HG03457 (cell line): ENCODE results near the gene FOXD2.
"Not testable (repeated sequence)": the region's sequence is repeated elsewhere in the genome, so short reads cannot be mapped to it uniquely, and the experiment has no call there.

Source experiments
- ATAC-seq: cut with Tn5 transposase; IDR thresholded peaks from one replicate; pipeline ENCODE4 v1.9.1; 2021; ENCODE audit warnings: moderate number of reproducible peaks; ENCODE audit not compliant: unreplicated experiment

FOXD2 gene

GRCh38 chr1:47439017-47439818 lies 1.4 kb downstream of the FOXD2 start:
- ATAC-seq: no peak

- ATAC-seq: no peak
Measured at GRCh38 chr1:47439819-47440598, 2.2 kb downstream of the FOXD2 start.

- ATAC-seq: no peak
Measured at GRCh38 chr1:47440599-47441081, 2.8 kb downstream of the FOXD2 start.

GRCh38 chr1:47441450-47442106 lies 3.7 kb downstream of the FOXD2 start:
- no peak for ATAC-seq

- ATAC-seq: no peak
Measured at GRCh38 chr1:47442202-47442601, 4.4 kb downstream of the FOXD2 start.

- no peak for ATAC-seq
Measured at GRCh38 chr1:47442842-47443529, 5.1 kb downstream of the FOXD2 start.

GRCh38 chr1:47443530-47444296 lies 5.9 kb downstream of the FOXD2 start:
- ATAC-seq: no peak

- ATAC-seq: no peak
Measured at GRCh38 chr1:47444297-47444561, 6.4 kb downstream of the FOXD2 start.

- ATAC-seq: no peak
Measured at GRCh38 chr1:47444562-47445465, 7.0 kb downstream of the FOXD2 start.

GRCh38 chr1:47445823-47446550 lies 8.1 kb downstream of the FOXD2 start:
- no peak for ATAC-seq

GRCh38 chr1:47448462-47449222 lies 10.8 kb downstream of the FOXD2 start:
- ATAC-seq: no peak

- no peak for ATAC-seq
Measured at GRCh38 chr1:47449822-47450552, 12.1 kb downstream of the FOXD2 start.

GRCh38 chr1:47450606-47451005 lies 12.8 kb downstream of the FOXD2 start:
- ATAC-seq: no peak

GRCh38 chr1:47452426-47452825 lies 14.6 kb downstream of the FOXD2 start:
- ATAC-seq: no peak

- not testable (repeated sequence) for ATAC-seq
Measured at GRCh38 chr1:47453910-47454309, 16.1 kb downstream of the FOXD2 start.

GRCh38 chr1:47456250-47456649 lies 18.4 kb downstream of the FOXD2 start:
- no peak for ATAC-seq

GRCh38 chr1:47457547-47457946 lies 19.7 kb downstream of the FOXD2 start:
- not testable (repeated sequence) for ATAC-seq
